Testis (tissue), 3 donors: Measurements from ENCODE around the gene FGR. TPM values are rescaled to one million over a fixed set of nuclear protein-coding genes. Genes with fewer than 3 reads are reported as not detected.
A peak's percentile ranks its signal among the peaks of the same experiment; 100 is the strongest.

Experiments used
- DNase-seq: peaks from one replicate; pipeline ENCODE4 v3.0.0-alpha.2; 2019
- H3K27ac ChIP-seq, 2 donors: fragments of 200-600 bp; sonication (generic); one replicate each; pipeline ENCODE4 v1.5.1; 2019
- H3K27me3 ChIP-seq: fragments of 200-600 bp; sonication (generic); one replicate; pipeline ENCODE4 v1.5.1; 2019
- H3K36me3 ChIP-seq: fragments of 200-600 bp; sonication (generic); one replicate; pipeline ENCODE4 v1.5.1; 2017; ENCODE audit warnings: low read depth; ENCODE audit errors: missing control alignments
- H3K4me1 ChIP-seq: fragments of 200-600 bp; sonication (generic); one replicate; pipeline ENCODE4 v1.5.1; 2019
- H3K4me3 ChIP-seq, 2 donors: fragments of 200-600 bp; sonication (generic); one replicate each; pipeline ENCODE4 v1.5.1; 2017 to 2019
- H3K9me3 ChIP-seq: fragments of 200-600 bp; sonication (generic); one replicate; pipeline ENCODE4 v1.5.1; 2017
- POLR2A ChIP-seq: fragments of 450-650 bp; IDR thresholded peaks from one replicate; pipeline ENCODE4 v1.6.1; 2017; ENCODE audit warnings: antibody characterized with exemption, mild to moderate bottlenecking, moderate library complexity
- WGBS, 2 donors: methylation state at CpG; one replicate each; pipeline ENCODE4 v1.1.5; 2018; 5-methylcytosine and 5-hydroxymethylcytosine counted together
- intact Hi-C: fragments of 100-400 bp; cut with DNase I; formaldehyde crosslinking; loops from one replicate; pipeline ENCODE4 v1.15.1; 2023; ENCODE audit warnings: low total_unique reads
- polyA plus RNA-seq: library from polyadenylated mRNA; stranded (reverse); fragments of 350-450 nt; fragmentation: Illumina TruSeq; extraction: RNeasy Lipid Tissue Mini Kit (QIAGEN cat#74804); gene quantifications from one replicate; pipeline ENCODE4 v1.2.3, GENCODE V29; 2014; ENCODE audit warnings: low read depth, low replicate concordance; ENCODE audit not compliant: insufficient read depth
- total RNA-seq, 2 donors: library from RNA; depleted of rRNA; stranded (reverse); fragments of >200 nt; gene quantifications; one replicate each; pipeline ENCODE4 v1.2.3, GENCODE V29; 2016
- TF ChIP-seq, protein P1 (sequence below), 3 experiments: fragments of 450-650 bp in 2 of 3; fragments of 200-600 bp in 1 of 3; sonication (generic) in 1 of 3; IDR thresholded peaks; one replicate each; pipeline ENCODE4 v1.5.1; 2016 to 2019; ENCODE audit warnings: antibody characterized with exemption in 3 of 3, mild to moderate bottlenecking in 2 of 3, moderate library complexity in 1 of 3

The FGR gene
- total and polyA plus RNA-seq, 3 donors from 2014 or later: 5.2 to 10.2 (median 10.0) TPM

- 9 to 12% methylated on average over 33 to 36 of the region's 36 CpGs for WGBS, 2 donors
- H3K9me3 ChIP-seq: no peaks in the 10 kb centered on the region
- TF ChIP-seq POLR2A: no peak
- TF ChIP-seq, protein P1, sequence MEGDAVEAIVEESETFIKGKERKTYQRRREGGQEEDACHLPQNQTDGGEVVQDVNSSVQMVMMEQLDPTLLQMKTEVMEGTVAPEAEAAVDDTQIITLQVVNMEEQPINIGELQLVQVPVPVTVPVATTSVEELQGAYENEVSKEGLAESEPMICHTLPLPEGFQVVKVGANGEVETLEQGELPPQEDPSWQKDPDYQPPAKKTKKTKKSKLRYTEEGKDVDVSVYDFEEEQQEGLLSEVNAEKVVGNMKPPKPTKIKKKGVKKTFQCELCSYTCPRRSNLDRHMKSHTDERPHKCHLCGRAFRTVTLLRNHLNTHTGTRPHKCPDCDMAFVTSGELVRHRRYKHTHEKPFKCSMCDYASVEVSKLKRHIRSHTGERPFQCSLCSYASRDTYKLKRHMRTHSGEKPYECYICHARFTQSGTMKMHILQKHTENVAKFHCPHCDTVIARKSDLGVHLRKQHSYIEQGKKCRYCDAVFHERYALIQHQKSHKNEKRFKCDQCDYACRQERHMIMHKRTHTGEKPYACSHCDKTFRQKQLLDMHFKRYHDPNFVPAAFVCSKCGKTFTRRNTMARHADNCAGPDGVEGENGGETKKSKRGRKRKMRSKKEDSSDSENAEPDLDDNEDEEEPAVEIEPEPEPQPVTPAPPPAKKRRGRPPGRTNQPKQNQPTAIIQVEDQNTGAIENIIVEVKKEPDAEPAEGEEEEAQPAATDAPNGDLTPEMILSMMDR (IDR thresholded peaks at IDR 0.05): peak; percentile 80 to 96 (median 94)
- DNase-seq: peak; percentile 89
- H3K27me3 ChIP-seq: no peaks in the 10 kb centered on the region
- peak overlapping the region; percentile 61 to 83 for H3K27ac ChIP-seq
- peak overlapping the region; percentile 37 to 43 for H3K4me3 ChIP-seq
- intact Hi-C loops: loop anchor here (10.0 kb wide), 1 partner anchor 54 kb away; no protein-coding TSS in a partner anchor
- peaks cover 20% of the 10 kb centered on the region for H3K4me1 ChIP-seq
- no peaks in the 10 kb centered on the region for H3K36me3 ChIP-seq
Observed at GRCh38 chr1:27668808-27669723, 34.1 kb upstream of the FGR start.

GRCh38 chr1:27668121-27668807 is 33.3 kb upstream of the FGR start:
- intact Hi-C loops: loop anchor here (10.0 kb wide), 1 partner anchor 53 kb away; no protein-coding TSS in a partner anchor
- 45 to 71% methylated on average over 6 to 41 of the region's 42 CpGs for WGBS, 2 donors

GRCh38 chr1:27666791-27667254 is 31.8 kb upstream of the FGR start:
- H3K27ac ChIP-seq: no peak overlapping the region
- intact Hi-C loops: loop anchor here (10.0 kb wide), 1 partner anchor 52 kb away; no protein-coding TSS in a partner anchor
- DNase-seq: no peak
- no peaks in the 10 kb centered on the region for H3K9me3 ChIP-seq
- H3K27me3 ChIP-seq: no peaks in the 10 kb centered on the region
- no peaks in the 10 kb centered on the region for H3K36me3 ChIP-seq
- no peak for TF ChIP-seq POLR2A
- TF ChIP-seq, protein P1 (IDR thresholded peaks at IDR 0.05): no peak
- H3K4me1 ChIP-seq: peaks cover 15% of the 10 kb centered on the region
- H3K4me3 ChIP-seq: no peak overlapping the region
- WGBS, 2 donors: 81 to 83% methylated on average over 6 of the region's 6 CpGs

More at GRCh38 chr1:27668121-27668807, 33.3 kb upstream of the FGR start:
- Histone ChIP-seq H3K36me3 (no peaks in the 10 kb centered on the region), H3K4me1 (peaks cover 20% of the 10 kb centered on the region), H3K27ac (no peak overlapping the region), H3K9me3 (no peaks in the 10 kb centered on the region), H3K27me3 (no peaks in the 10 kb centered on the region), H3K4me3 (no peak overlapping the region)
- no peak for DNase-seq
- TF ChIP-seq, protein P1 (IDR thresholded peaks at IDR 0.05): no peak
- no peak for TF ChIP-seq POLR2A

GRCh38 chr1:27666294-27666693 is 31.3 kb upstream of the FGR start:
- Histone ChIP-seq H3K4me3 (no peak overlapping the region), H3K9me3 (no peaks in the 10 kb centered on the region), H3K4me1 (peaks cover 10% of the 10 kb centered on the region), H3K27ac (no peak overlapping the region), H3K36me3 (no peaks in the 10 kb centered on the region), H3K27me3 (no peaks in the 10 kb centered on the region)
- intact Hi-C loops: loop anchor here (10.0 kb wide), 1 partner anchor 51 kb away; no protein-coding TSS in a partner anchor
- DNase-seq: no peak
- TF ChIP-seq, protein P1 (IDR thresholded peaks at IDR 0.05): no peak
- TF ChIP-seq POLR2A: no peak
- WGBS, 2 donors: 90 to 94% methylated on average over 4 of the region's 4 CpGs
